ENCODE data around the gene GPR160.

DNA sequence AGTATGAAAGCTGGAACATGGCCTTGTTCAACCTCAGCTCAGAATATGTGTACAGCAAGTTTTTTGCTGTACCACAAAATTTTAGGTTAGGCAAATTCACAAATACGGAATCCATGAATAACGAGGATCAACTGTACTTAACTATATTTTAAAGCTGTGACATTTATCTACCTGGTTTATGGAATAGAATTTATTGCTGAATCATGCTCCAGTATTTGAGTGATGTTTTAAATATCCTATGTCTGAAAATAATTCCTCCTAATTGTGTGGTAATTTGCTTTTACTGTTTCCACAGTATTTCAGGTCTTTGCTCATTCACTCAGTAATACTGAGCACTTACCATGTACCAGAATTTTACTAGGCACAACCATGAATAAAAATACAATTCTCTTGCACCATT, 41.7 kb upstream of the GPR160 start:
- TF ChIP-seq, protein P1, sequence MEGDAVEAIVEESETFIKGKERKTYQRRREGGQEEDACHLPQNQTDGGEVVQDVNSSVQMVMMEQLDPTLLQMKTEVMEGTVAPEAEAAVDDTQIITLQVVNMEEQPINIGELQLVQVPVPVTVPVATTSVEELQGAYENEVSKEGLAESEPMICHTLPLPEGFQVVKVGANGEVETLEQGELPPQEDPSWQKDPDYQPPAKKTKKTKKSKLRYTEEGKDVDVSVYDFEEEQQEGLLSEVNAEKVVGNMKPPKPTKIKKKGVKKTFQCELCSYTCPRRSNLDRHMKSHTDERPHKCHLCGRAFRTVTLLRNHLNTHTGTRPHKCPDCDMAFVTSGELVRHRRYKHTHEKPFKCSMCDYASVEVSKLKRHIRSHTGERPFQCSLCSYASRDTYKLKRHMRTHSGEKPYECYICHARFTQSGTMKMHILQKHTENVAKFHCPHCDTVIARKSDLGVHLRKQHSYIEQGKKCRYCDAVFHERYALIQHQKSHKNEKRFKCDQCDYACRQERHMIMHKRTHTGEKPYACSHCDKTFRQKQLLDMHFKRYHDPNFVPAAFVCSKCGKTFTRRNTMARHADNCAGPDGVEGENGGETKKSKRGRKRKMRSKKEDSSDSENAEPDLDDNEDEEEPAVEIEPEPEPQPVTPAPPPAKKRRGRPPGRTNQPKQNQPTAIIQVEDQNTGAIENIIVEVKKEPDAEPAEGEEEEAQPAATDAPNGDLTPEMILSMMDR (IDR thresholded peaks at IDR 0.05) = no peak
- no peak for TF ChIP-seq POLR2A (IDR thresholded peaks at IDR 0.05)

All from body of pancreas (tissue), 4 donors.